Measurements from ENCODE around the gene ZSCAN22.

DNA sequence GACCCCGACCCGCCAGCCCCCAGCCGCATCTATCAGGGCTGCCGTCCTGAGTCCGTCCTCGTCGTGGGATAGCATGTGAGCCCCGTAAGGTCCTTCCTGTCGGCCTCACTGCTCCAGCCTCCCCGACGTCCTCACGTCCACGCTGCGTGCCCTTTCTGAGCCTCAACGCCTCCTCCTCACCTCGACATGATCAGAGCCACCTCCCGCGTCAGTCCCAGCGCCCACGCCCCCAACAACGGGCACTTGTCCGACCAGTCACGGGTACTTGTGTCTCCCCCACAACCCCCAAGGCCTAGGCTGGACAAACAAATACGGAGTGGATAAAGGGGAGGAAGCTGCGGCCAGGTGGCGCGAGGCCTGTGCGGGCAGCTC lies 35.1 kb downstream of the ZSCAN22 start:
- TF ChIP-seq POLR2A (IDR thresholded peaks at IDR 0.05; ENCODE audit: low read length) (no peak), GATA1 (IDR thresholded peaks at IDR 0.05; ENCODE audit: low read depth, low read length) (no peak)

All from erythroblast (primary cell).